H1 (cell line): ENCODE results near the gene MOB2. TPM values are rescaled to one million over a fixed set of nuclear protein-coding genes. Genes with fewer than 3 reads are reported as not detected.
A peak's percentile ranks its signal among the peaks of the same experiment; 100 is the strongest.

ENCODE experiments used
- CTCF ChIA-PET: fragments of 300-600 bp; sonication (Branson Sonifier 250); formaldehyde crosslinking; loops from one replicate; lab custom pipeline; 2021; ENCODE audit not compliant: partially characterized antibody; lab: Charles Lee
- POLR2A ChIA-PET: fragments of 300-600 bp; sonication (Branson Sonifier 250); formaldehyde crosslinking; loops from one replicate; lab custom pipeline; 2021; ENCODE audit warnings: inconsistent platforms; ENCODE audit not compliant: partially characterized antibody; lab: Charles Lee
- DNase-seq, 2 experiments: peaks; one replicate each; pipeline versions ENCODE4 v3.0.0 to v3.0.0-alpha.2; 2010 to 2022; ENCODE audit warnings: low spot score in 2 of 2, low read depth in 1 of 2, mixed read lengths in 1 of 2
- FAIRE-seq: peaks from 2 replicates; lab custom pipeline; 2011; peaks lifted over from hg19 to GRCh38; lab: Jason Lieb, UNC
- H2AFZ ChIP-seq: 2 replicates; pipeline ENCODE4 v1.8.1; 2012; ENCODE audit warnings: low read length, inconsistent platforms
- H2AK5ac ChIP-seq: 2 replicates; pipeline ENCODE4 v1.6.1; 2013; ENCODE audit warnings: low read depth, low read length
- H2BK120ac ChIP-seq: replicated peaks from 2 replicates; pipeline ENCODE3; 2013; ENCODE audit warnings: low read depth, low read length, inconsistent platforms
- H2BK12ac ChIP-seq: 2 replicates; pipeline ENCODE4 v1.6.1; 2013; ENCODE audit warnings: low read depth, low read length
- H2BK15ac ChIP-seq: 2 replicates; pipeline ENCODE4 v1.6.1; 2013; ENCODE audit warnings: low read length
- H2BK20ac ChIP-seq: 2 replicates; pipeline ENCODE4 v1.6.1; 2013; ENCODE audit warnings: low read length
- H2BK5ac ChIP-seq: 2 replicates; pipeline ENCODE4 v1.6.1; 2013; ENCODE audit warnings: low read depth, low read length
- H3K14ac ChIP-seq: 2 replicates; pipeline ENCODE4 v1.6.1; 2013; ENCODE audit warnings: inconsistent platforms; ENCODE audit not compliant: insufficient read length
- H3K18ac ChIP-seq: 2 replicates; pipeline ENCODE4 v1.6.1; 2013; ENCODE audit warnings: low read length; ENCODE audit errors: extremely low read depth
- H3K23ac ChIP-seq: 2 replicates; pipeline ENCODE4 v1.6.1; 2013; ENCODE audit warnings: inconsistent platforms; ENCODE audit not compliant: insufficient read length
- H3K23me2 ChIP-seq: 2 replicates; pipeline ENCODE4 v1.6.1; 2013; ENCODE audit warnings: low read depth, low read length
- H3K27ac ChIP-seq: 2 replicates; pipeline ENCODE4 v1.6.1; 2011; ENCODE audit warnings: low read depth, low read length, inconsistent platforms
- H3K27me3 ChIP-seq, 4 experiments: replicated peaks in 1 of 4; 1 replicate in 1 of 4; 2 replicates in 3 of 4; pipeline versions ENCODE4 v1.6.1 to v1.8.1; 2011 to 2013; ENCODE audit warnings: low read length in 3 of 4, mild to moderate bottlenecking in 3 of 4, inconsistent platforms in 2 of 4, mixed read lengths in 2 of 4, moderate library complexity in 1 of 4; ENCODE audit not compliant: control insufficient read depth in 3 of 4, insufficient read depth in 3 of 4; ENCODE audit errors: extremely low read depth in 1 of 4
- H3K36me3 ChIP-seq, 4 experiments: 2 replicates each; pipeline versions ENCODE4 v1.6.1 to v1.8.1; 2011 to 2013; ENCODE audit warnings: mild to moderate bottlenecking in 4 of 4, low read length in 3 of 4, moderate library complexity in 2 of 4, control low read depth in 1 of 4, inconsistent platforms in 1 of 4; ENCODE audit not compliant: insufficient read depth in 4 of 4, control insufficient read depth in 2 of 4
- H3K4ac ChIP-seq: replicated peaks from 2 replicates; pipeline ENCODE3; 2013; ENCODE audit warnings: low read length, low read depth, mixed read lengths, inconsistent platforms; ENCODE audit not compliant: insufficient read length
- H3K4me1 ChIP-seq, 4 experiments: replicated peaks in 1 of 4; 1 replicate in 1 of 4; 2 replicates in 3 of 4; pipeline versions ENCODE4 v1.6.1 to v1.8.1; 2011 to 2013; ENCODE audit warnings: low read length in 3 of 4, inconsistent platforms in 2 of 4, mixed read lengths in 1 of 4; ENCODE audit not compliant: insufficient read depth in 4 of 4, control insufficient read depth in 3 of 4
- H3K4me2 ChIP-seq, 2 experiments: 2 replicates each; pipeline versions ENCODE4 v1.6.1 to v1.8.1; 2011 to 2013; ENCODE audit warnings: low read depth in 2 of 2, low read length in 2 of 2, control low read depth in 1 of 2, inconsistent platforms in 1 of 2, mild to moderate bottlenecking in 1 of 2; ENCODE audit not compliant: insufficient read depth in 1 of 2
- H3K4me3 ChIP-seq, 4 experiments: fragments of 200-600, 300-600 bp in 1 of 4; sonication (generic), shearing (Covaris generic), sonication (Bioruptor Twin) in 1 of 4; 2 replicates each; pipeline versions ENCODE4 v1.5.1 to v1.8.1; 2011 to 2016; ENCODE audit warnings: low read length in 4 of 4, low read depth in 3 of 4, control low read depth in 2 of 4, inconsistent platforms in 2 of 4, mild to moderate bottlenecking in 2 of 4, mixed read lengths in 1 of 4, moderate library complexity in 1 of 4; ENCODE audit not compliant: insufficient read depth in 2 of 4; ENCODE audit errors: extremely low read depth in 1 of 4
- H3K56ac ChIP-seq: replicated peaks from 2 replicates; pipeline ENCODE3; 2013; ENCODE audit warnings: low read depth, mild to moderate bottlenecking, mixed read lengths, low read length, inconsistent platforms; ENCODE audit not compliant: insufficient read length
- H3K79me1 ChIP-seq: 2 replicates; pipeline ENCODE4 v1.6.1; 2013; ENCODE audit warnings: low read depth, low read length, control low read depth
- H3K79me2 ChIP-seq, 2 experiments: 2 replicates each; pipeline versions ENCODE4 v1.6.1 to v1.8.1; 2012 to 2013; ENCODE audit warnings: low read length in 2 of 2, mild to moderate bottlenecking in 2 of 2, inconsistent platforms in 1 of 2; ENCODE audit not compliant: insufficient read depth in 2 of 2, control insufficient read depth in 1 of 2
- H3K9ac ChIP-seq, 4 experiments: replicated peaks in 1 of 4; 1 replicate in 1 of 4; 2 replicates in 3 of 4; pipeline versions ENCODE4 v1.6.1 to v1.8.1; 2011 to 2013; ENCODE audit warnings: low read depth in 3 of 4, low read length in 3 of 4, control low read depth in 2 of 4, mild to moderate bottlenecking in 2 of 4, moderate library complexity in 2 of 4, inconsistent platforms in 1 of 4; ENCODE audit errors: extremely low read depth in 1 of 4
- H3K9me3 ChIP-seq, 2 experiments: 2 replicates each; pipeline versions ENCODE4 v1.6.1 to v1.8.1; 2012 to 2013; ENCODE audit warnings: mild to moderate bottlenecking in 2 of 2, moderate library complexity in 2 of 2, control low read depth in 1 of 2, inconsistent platforms in 1 of 2, low read depth in 1 of 2, low read length in 1 of 2, mixed read lengths in 1 of 2; ENCODE audit not compliant: insufficient read depth in 2 of 2
- H4K20me1 ChIP-seq, 2 experiments: replicated peaks in 1 of 2; 2 replicates each; pipeline versions ENCODE3 to v1.8.1; 2011 to 2013; ENCODE audit warnings: inconsistent platforms in 2 of 2, low read length in 2 of 2, mild to moderate bottlenecking in 1 of 2; ENCODE audit not compliant: insufficient read depth in 2 of 2, control insufficient read depth in 1 of 2
- H4K5ac ChIP-seq: 2 replicates; pipeline ENCODE4 v1.6.1; 2013; ENCODE audit warnings: low read length, low read depth, mixed read lengths, inconsistent platforms; ENCODE audit not compliant: insufficient read length
- H4K8ac ChIP-seq: 2 replicates; pipeline ENCODE4 v1.8.0; 2013; ENCODE audit warnings: mild to moderate bottlenecking, moderate library complexity, low read length, inconsistent platforms; ENCODE audit not compliant: insufficient read depth; ENCODE audit errors: extremely low read depth
- H4K91ac ChIP-seq: replicated peaks from 2 replicates; pipeline ENCODE3; 2013; ENCODE audit warnings: low read length, mixed read lengths, inconsistent platforms; ENCODE audit not compliant: insufficient read length
- BCL11A ChIP-seq, 2 experiments: IDR thresholded peaks; one replicate each; pipeline ENCODE4 v1.6.1; 2011; ENCODE audit warnings: low read depth in 2 of 2, low read length in 2 of 2, mild to moderate bottlenecking in 2 of 2
- CEBPB ChIP-seq: IDR thresholded peaks from 2 replicates; pipeline ENCODE4 v1.6.1; 2012; ENCODE audit warnings: low read depth, low read length
- JUN ChIP-seq: IDR thresholded peaks from 2 replicates; pipeline ENCODE4 v1.6.1; 2011; ENCODE audit warnings: low read depth, mild to moderate bottlenecking, improper control_type of control experiment, low read length
- MAFK ChIP-seq: IDR thresholded peaks from 2 replicates; pipeline ENCODE4 v1.6.1; 2012; ENCODE audit warnings: low read depth, mild to moderate bottlenecking, improper control_type of control experiment, low read length
- POU5F1 ChIP-seq: IDR thresholded peaks from 2 replicates; pipeline ENCODE4 v1.6.1; 2011; ENCODE audit warnings: low read depth, mild to moderate bottlenecking, low read length, moderate library complexity
- RNF2 ChIP-seq: fragments of 200-900, 300-1000 bp; sonication (generic); IDR thresholded peaks from 2 replicates; pipeline ENCODE4 v1.7.1; 2016; ENCODE audit warnings: borderline replicate concordance, low read depth, mild to moderate bottlenecking, antibody characterized with exemption, low read length; ENCODE audit not compliant: poor library complexity, severe bottlenecking; ENCODE audit errors: missing control alignments
- SIX5 ChIP-seq: IDR thresholded peaks from 2 replicates; pipeline ENCODE4 v1.6.1; 2011; ENCODE audit warnings: mild to moderate bottlenecking, low read depth, low read length
- SP2 ChIP-seq: IDR thresholded peaks from 2 replicates; pipeline ENCODE4 v1.6.1; 2012; ENCODE audit warnings: mild to moderate bottlenecking, low read length, inconsistent platforms
- TBP ChIP-seq: IDR thresholded peaks from 2 replicates; pipeline ENCODE4 v1.6.1; 2011; ENCODE audit warnings: low read depth, low read length, improper control_type of control experiment
- USF2 ChIP-seq: IDR thresholded peaks from 2 replicates; pipeline ENCODE4 v1.6.1; 2011; ENCODE audit warnings: low read length, improper control_type of control experiment
- WGBS, 2 experiments: shearing (Covaris generic) in 1 of 2; methylation state at CpG; one replicate each; pipeline versions ENCODE4 v1.1.6 to v1.1.7; 2013 to 2015; ENCODE audit warnings: low lambda C conversion rate in 2 of 2, mixed read lengths in 2 of 2, inconsistent platforms in 1 of 2, low coverage in 1 of 2, missing lambda C conversion rate in 1 of 2; ENCODE audit not compliant: insufficient replicate concordance in 2 of 2, insufficient coverage in 1 of 2, insufficient read length in 1 of 2; ENCODE audit errors: extremely low coverage in 1 of 2, missing lambda C conversion rate in 1 of 2; 5-methylcytosine and 5-hydroxymethylcytosine counted together
- polyA plus RNA-seq, 7 experiments: library from polyadenylated mRNA; depleted of rRNA in 3 of 7; stranded (reverse) in 5 of 7; unstranded in 2 of 7; fragments of >200 nt in 5 of 7; fragments of 200-250 nt in 2 of 7; gene quantifications; 1 replicate in 5 of 7; 2 replicates in 1 of 7; 4 replicates in 1 of 7; pipeline versions ENCODE4 v1.2.1 to v1.2.3, GENCODE V29; 2011 to 2013; ENCODE audit warnings: missing spikeins in 2 of 7, mixed read lengths in 2 of 7
- total RNA-seq: library from RNA; stranded (reverse); fragmentation: NEBNext Ultra II Directional; extraction: Animal tissue kit (Norgen Biotek cat#: 25700); gene quantifications from 2 replicates; pipeline ENCODE4 v1.2.1, GENCODE V29; 2021

MOB2 gene
- total and polyA plus RNA-seq, 2 of the 8 experiments (the other 6 are each of a cell fraction or from before 2014, with no cell fraction given), result 18.6 to 28.2 TPM

GRCh38 chr11:1445741-1446445 is 40.7 kb downstream of the MOB2 start:
- ChIA-PET POLR2A (interaction anchor here (0.8 kb wide), 1 partner anchor 16 kb away, joined by 3 read pairs; no protein-coding TSS in a partner anchor), CTCF (interaction anchor here (1.4 kb wide), 1 partner anchor 9 kb away, joined by 3 read pairs; no protein-coding TSS in a partner anchor)
- H3K27me3 ChIP-seq, result no peaks in the 10 kb centered on the region
- no peaks in the 10 kb centered on the region for H3K79me1 ChIP-seq
- H3K56ac ChIP-seq, result no peak overlapping the region
- WGBS, 2 experiments, result 84% methylated on average over 6 of the region's 30 CpGs; no CpG with 5 or more reads in 1 of the 2 experiments
- peaks cover 0 to 30% (median 2%) of the 10 kb centered on the region in 4 experiments; a peak in 4 of 8 replicates for H3K36me3 ChIP-seq
- no peak for TF ChIP-seq SP2
- no peak for TF ChIP-seq TBP
- no peak for TF ChIP-seq BCL11A (IDR thresholded peaks at IDR 0.05; ENCODE audit: low read depth in 2 of 2, low read length in 2 of 2)
- TF ChIP-seq POU5F1, result no peak
- TF ChIP-seq JUN, result no peak
- no peak for TF ChIP-seq MAFK
- TF ChIP-seq RNF2, result no peak
- no peak for TF ChIP-seq SIX5
- TF ChIP-seq CEBPB, result no peak
- no peak for TF ChIP-seq USF2
- no peak overlapping the region for H2BK20ac ChIP-seq
- no peak overlapping the region for H2BK15ac ChIP-seq
- H3K18ac ChIP-seq, result no peak overlapping the region
- 0 out of 2 replicates have a peak overlapping the region, but pooled peaks have one; percentile 21 for H2BK5ac ChIP-seq
- H3K79me2 ChIP-seq, result no peaks in the 10 kb centered on the region
- no peaks in the 10 kb centered on the region for H3K23me2 ChIP-seq
- H4K91ac ChIP-seq, result no peak overlapping the region
- no peak overlapping the region for H3K27ac ChIP-seq
- peak overlapping the region; percentile 89; the same call in 1 of the 2 replicates for H4K8ac ChIP-seq
- no peak overlapping the region for H3K4ac ChIP-seq
- H3K23ac ChIP-seq, result no peak overlapping the region
- FAIRE-seq (no peak), DNase-seq (no peak)
- no peak overlapping the region for H2AFZ ChIP-seq
- H3K4me3 ChIP-seq, result no peak overlapping the region
- H4K20me1 ChIP-seq, result peaks cover 0 to 8% of the 10 kb centered on the region in 2 experiments
- H2BK120ac ChIP-seq, result no peak overlapping the region
- no peak overlapping the region for H4K5ac ChIP-seq
- H2BK12ac ChIP-seq, result no peak overlapping the region
- H3K4me1 ChIP-seq, result peaks cover 0 to 3% (median 0%) of the 10 kb centered on the region in 4 experiments; a peak in 2 of 7 replicates
- H3K9me3 ChIP-seq, result no peaks in the 10 kb centered on the region
- H3K9ac ChIP-seq, result no peak overlapping the region
- no peak overlapping the region for H3K14ac ChIP-seq
- H3K4me2 ChIP-seq, result no peak overlapping the region
- H2AK5ac ChIP-seq, result no peak overlapping the region
